Erythroblast (primary cell): ENCODE results near the gene LIMCH1.

Source experiments
- GATA1 ChIP-seq: IDR thresholded peaks from 2 replicates; pipeline ENCODE4 v1.6.1; 2011; ENCODE audit warnings: low read depth, mild to moderate bottlenecking, control low read depth, low read length, moderate library complexity
- POLR2A ChIP-seq: IDR thresholded peaks from 2 replicates; pipeline ENCODE4 v1.6.1; 2011; ENCODE audit warnings: mild to moderate bottlenecking, low read length

DNA sequence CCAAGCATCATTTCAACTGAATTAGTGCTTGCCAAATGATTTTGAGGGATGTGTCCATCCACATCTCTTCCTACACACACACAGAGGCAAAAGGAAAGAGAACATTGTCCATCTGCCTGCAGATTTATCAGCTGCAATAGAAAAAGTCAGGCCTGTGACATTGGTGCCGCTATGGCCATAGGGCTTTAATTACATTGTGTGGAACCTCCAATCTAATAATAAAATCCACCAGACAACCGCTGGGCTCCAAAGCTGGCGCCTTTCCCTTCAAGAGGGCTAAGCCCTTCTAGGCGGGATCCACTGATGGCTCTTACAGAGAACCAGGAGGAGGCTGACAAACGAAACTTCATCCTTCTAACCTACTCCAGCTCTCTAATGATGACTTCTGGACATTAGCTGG is 150.0 kb downstream of the LIMCH1 start:
- TF ChIP-seq POLR2A, result no peak
- TF ChIP-seq GATA1, result no peak
